ENCODE measurements around the gene LIME1.

Gene LIME1

GRCh38 chr20:63697357-63697867 lies 39.1 kb upstream of the LIME1 start:
- no peak for DNase-seq (ENCODE audit: low spot score)

- no peak for DNase-seq (ENCODE audit: low spot score)
Observed at GRCh38 chr20:63697868-63698545, 38.5 kb upstream of the LIME1 start.

GRCh38 chr20:63698739-63699465 lies 37.6 kb upstream of the LIME1 start:
- DNase-seq (ENCODE audit: low spot score), result peak; percentile 98

- no peak for DNase-seq (ENCODE audit: low spot score)
Observed at GRCh38 chr20:63699466-63700198, 36.8 kb upstream of the LIME1 start.

- DNase-seq (ENCODE audit: low spot score), result no peak
Observed at GRCh38 chr20:63700199-63701050, 36.0 kb upstream of the LIME1 start.

- DNase-seq (ENCODE audit: low spot score), result no peak
Observed at GRCh38 chr20:63701051-63701328, 35.5 kb upstream of the LIME1 start.

GRCh38 chr20:63701329-63702035 lies 35.0 kb upstream of the LIME1 start:
- no peak for DNase-seq (ENCODE audit: low spot score)

GRCh38 chr20:63702036-63702665 lies 34.3 kb upstream of the LIME1 start:
- DNase-seq (ENCODE audit: low spot score), result no peak

GRCh38 chr20:63702751-63703470 lies 33.6 kb upstream of the LIME1 start:
- peak; percentile 2 for DNase-seq (ENCODE audit: low spot score)

GRCh38 chr20:63703471-63703975 lies 32.9 kb upstream of the LIME1 start:
- DNase-seq (ENCODE audit: low spot score), result no peak

DNA sequence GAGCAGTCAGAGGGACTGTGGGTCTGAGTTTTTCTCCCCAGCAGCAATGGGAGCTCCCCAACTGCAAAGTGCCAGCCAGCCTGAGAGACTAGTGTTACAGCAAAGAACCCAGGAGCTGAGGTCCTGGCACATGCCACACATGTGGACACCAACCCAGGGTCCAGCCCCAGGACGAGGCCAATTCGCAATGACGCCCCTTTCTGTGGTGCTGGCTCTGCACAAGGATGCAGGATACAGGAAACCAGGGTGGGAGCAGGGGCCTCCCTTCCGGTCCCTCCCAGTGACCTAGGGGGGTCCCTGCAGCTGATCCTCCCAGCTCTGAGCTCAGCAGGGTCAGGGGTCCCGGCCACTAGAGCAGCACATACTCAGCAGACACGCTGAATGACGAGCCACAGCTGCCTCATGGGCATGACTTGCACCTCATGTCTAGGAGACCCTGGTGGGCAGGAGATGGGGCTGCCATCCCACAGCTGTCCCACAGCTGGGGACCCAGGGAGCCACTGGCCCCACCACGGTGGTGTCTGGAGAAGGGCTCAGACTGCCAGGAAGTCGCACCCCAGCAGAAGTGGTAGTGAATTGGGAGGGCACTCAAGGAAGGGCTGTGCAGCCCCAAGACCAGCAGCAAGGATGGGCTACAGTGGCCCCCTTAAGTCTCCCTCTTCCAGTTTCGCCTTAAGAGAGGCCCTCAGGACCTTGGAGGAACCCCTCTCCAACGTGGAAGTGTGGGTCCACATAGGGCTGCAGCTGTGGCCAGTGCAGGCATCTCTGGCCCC lies 32.3 kb upstream of the LIME1 start:
- no peak for DNase-seq (ENCODE audit: low spot score)

DNA sequence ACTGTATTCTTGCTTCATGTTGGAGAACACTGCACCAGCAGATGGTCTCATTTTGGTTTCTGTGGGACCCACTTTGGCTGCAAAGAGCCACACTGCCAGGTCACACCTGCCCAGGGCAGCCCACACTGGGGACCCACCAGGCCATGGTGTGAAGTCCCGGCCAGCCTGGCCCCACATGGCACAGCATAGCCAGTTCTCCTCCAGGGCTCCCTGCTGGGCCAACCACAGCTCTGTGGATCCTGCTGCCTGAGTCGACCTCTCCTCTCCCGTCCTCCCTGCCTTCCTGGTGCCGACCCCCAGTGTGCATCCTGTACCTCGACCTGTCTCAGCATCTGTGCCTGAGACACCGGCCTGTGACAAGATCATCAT lies 31.7 kb upstream of the LIME1 start:
- DNase-seq (ENCODE audit: low spot score), result peak; percentile 2

DNA sequence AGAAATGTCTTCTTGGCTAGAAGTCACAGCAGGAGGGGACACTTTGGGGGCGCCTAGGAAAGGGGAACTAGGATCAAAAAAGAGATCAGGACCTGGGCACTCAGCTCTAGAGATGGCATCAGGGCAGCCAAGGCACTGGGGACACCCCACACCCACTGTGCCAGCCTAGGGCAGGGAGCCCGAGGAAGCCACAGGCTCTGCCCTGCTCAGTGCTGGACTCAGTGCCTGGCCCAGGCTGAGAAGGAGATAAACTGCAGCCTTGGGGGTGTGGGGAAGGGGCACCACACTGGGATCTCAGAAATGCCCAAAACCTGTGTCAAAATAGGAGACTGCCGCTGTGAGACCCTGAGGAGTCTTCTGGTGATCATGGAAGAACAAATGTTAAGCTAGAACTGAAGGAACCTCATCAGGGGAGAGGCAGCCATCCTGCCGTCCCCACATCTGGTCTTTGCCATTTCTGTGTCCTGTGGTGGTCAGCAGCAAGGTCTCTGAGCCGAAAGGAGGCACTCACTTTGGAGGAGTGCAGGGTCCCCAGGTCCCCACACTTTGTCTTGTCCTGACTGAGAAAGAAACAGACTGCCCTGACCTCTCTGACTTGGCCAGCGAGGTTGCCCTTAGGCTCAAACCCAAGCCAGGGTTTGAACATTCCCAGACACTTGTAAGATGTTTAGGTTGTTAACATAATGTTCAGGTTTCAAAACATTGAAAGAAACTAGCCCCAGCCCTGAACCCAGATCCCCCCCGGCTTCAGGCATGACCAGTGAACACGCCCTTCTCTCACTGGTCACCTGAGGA lies 31.0 kb upstream of the LIME1 start:
- peak; percentile 4 for DNase-seq (ENCODE audit: low spot score)

GRCh38 chr20:63706027-63706695 lies 30.3 kb upstream of the LIME1 start:
- peak; percentile 4 for DNase-seq (ENCODE audit: low spot score)

GRCh38 chr20:63706852-63707557 lies 29.5 kb upstream of the LIME1 start:
- peak; percentile 79 for DNase-seq (ENCODE audit: low spot score)

DNA sequence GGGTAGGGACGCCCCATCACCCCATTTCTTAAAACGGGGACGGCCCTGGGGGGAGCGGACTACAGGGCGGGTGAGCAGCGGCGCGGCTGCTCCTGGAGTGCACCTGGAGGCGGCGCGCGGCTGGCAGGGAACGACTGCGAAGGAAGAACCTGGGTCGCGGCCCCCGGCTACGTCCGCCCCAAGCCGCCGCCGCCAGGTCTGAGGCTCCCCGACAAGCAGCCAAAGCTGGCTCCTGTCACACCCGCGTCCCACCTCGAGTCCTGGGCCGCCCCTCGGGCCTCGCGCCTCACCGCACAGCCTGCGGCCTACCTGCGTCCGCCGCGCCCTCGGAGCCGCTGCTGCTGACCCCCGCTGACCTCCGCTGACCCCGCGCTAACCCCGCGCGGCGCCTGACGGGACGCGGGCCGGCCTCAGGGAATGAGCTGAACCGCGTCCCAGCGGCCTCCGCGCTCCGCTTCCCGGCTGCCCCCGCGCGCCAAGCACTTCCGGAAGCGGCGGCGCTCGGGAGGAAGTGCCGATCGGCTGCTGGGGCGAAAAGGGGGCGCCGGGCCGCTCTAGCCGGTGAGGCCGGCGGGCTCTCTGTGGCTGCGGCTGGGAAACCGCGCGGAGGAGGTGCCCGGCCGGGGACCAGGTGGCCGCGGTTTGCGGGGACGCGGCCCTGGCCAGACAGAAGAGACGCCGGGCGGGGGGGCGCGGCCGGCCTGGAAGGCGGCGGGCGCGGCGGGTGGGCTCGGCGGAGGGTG lies 28.7 kb upstream of the LIME1 start, which contains the start of the genes ARFRP1 and ZGPAT:
Gene ARFRP1, minus strand, starts transcription at position 419 of the 743 bp plus-strand sequence. CDS start 885 bp downstream, outside the sequence.
Gene ZGPAT, plus strand, starts transcription at position 482 of the 743 bp plus-strand sequence. CDS start 542 bp downstream, outside the sequence.
- DNase-seq (ENCODE audit: low spot score), result peak; percentile 85
